ENCODE results near the gene SH3RF2.

Gene SH3RF2

DNA sequence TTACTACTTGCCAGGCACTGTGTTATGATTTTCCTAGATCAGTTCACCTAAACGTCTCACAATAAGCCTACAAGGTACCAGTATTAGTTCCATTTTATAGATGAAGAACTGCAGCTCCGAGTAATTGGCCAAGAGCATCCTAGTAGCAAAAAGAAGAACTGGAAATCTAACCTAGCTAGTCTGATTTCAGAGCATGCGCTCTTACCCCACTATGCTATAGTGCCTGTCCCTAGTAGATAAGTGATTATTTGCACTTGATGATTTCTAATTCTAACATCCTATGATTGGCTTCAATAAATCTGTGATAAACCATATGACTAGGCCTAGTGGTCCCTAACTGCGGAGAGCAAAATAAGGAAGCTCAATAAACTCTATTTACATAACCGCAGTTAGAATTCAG lies 176.1 kb downstream of the SH3RF2 start:
- FAIRE-seq (no peak), DNase-seq (ENCODE audit: insufficient read length, low spot score) (no peak)

Measured in HTR-8/SVneo (cell line).